GM19455 (cell line): Measurements from ENCODE around the gene FGF14.

Experiments
- ATAC-seq: cut with Tn5 transposase; IDR thresholded peaks from one replicate; pipeline ENCODE4 v1.9.1; 2021; ENCODE audit not compliant: unreplicated experiment

FGF14 gene

DNA sequence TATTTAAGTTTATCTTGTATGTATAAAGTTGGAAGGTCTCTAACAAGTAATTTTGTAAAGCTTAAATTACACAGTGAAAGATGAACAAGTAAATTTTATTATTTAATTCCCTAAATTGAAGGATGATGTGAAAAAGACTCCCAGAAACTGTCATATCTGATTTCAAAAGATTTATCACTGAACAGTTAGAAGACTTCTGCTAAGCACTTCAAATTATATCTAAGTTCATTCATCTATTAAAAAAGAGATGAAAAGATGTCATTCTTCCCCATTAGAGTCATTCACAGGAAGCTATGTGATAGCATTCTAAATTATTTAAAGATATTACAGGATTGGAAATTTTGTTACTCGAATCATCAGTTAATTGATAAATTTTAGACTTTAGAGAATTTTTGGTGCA lies 590.0 kb downstream of the FGF14 start:
- no peak for ATAC-seq

GRCh38 chr13:101811284-101811839 lies 590.5 kb downstream of the FGF14 start:
- ATAC-seq: no peak

- ATAC-seq: no peak
Measured at GRCh38 chr13:101799196-101799595, 602.7 kb downstream of the FGF14 start.

DNA sequence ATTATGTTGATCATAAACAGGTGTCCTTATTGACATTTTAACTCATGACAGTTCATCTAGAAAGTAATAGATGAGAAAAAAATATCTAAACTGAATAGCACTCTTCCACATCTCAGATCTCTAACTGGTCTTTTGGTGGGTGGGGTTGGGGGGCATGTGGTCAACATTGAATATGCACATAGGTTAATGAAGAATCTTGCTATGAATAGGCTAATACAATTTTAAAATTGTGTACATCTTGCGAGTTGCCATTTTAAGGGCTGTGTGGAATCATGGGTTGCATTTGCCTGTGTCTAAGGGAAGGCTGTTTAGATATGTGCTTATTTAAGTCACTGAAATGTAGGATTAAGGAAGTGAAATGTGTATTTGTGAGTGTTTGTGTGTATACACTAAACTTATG lies 603.4 kb downstream of the FGF14 start:
- no peak for ATAC-seq

DNA sequence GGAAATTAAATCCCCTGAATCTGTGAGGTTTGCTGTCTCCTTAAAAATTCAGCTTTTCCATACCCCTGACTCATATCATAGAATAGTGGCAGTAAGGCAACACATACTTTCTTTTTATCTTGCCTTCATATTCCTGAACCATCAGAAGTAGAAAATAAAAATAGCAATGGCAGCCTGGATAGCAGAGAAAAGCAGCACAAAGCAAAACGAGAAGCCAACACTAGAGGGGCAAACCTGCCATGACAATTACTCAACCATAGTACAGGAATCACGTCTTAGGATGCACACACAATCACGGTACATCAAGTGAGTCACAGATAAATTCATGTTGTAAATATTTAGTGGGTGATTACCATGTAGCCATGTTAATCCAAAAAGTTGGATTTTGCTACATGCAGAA lies 606.4 kb downstream of the FGF14 start:
- ATAC-seq: no peak

- no peak for ATAC-seq
Measured at GRCh38 chr13:101795025-101795424, 606.8 kb downstream of the FGF14 start.

- no peak for ATAC-seq
Measured at GRCh38 chr13:101792189-101792588, 609.7 kb downstream of the FGF14 start.

DNA sequence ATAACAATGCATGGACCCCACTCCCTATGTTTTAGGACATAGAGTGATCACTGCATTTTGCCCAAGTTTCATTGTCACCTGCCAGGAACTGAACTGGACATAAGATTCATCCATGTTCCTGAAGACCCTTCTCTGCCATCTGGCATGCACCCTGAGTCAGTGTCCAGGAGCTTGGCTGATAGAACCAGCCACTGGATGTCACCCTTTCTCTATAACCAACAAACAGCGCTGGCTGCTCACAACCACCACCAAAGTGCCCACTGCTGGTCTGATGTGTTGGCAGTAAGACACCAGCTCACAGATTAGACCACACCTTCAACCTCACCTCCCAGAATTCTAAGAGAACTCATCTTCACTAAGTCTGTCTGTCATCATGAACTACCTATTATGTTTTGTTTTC lies 616.0 kb downstream of the FGF14 start:
- ATAC-seq: no peak

- ATAC-seq: no peak
Measured at GRCh38 chr13:101784313-101784712, 617.5 kb downstream of the FGF14 start.

GRCh38 chr13:101783554-101783953 lies 618.3 kb downstream of the FGF14 start:
- no peak for ATAC-seq

GRCh38 chr13:101780211-101780610 lies 621.6 kb downstream of the FGF14 start:
- ATAC-seq: no peak

DNA sequence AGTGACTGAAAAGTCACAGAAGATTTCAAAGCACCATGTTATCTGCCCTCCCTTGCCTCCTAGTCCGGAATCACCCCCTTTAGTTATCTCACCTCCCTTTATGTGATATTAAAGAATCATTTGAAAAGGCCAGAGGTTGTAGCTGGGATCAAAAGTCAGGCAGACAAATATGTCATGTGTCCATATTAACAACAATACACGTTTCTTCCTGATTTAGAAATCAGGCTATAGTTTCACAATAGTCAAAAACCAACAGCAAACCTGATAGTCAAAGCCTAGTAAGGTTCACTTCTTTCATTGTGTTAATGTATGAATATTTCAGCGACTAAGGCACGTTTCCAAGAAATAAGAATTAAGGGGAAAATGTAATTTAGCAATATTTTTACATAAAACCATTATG lies 622.7 kb downstream of the FGF14 start:
- ATAC-seq: no peak

- ATAC-seq: no peak
Measured at GRCh38 chr13:101775267-101775666, 626.6 kb downstream of the FGF14 start.

DNA sequence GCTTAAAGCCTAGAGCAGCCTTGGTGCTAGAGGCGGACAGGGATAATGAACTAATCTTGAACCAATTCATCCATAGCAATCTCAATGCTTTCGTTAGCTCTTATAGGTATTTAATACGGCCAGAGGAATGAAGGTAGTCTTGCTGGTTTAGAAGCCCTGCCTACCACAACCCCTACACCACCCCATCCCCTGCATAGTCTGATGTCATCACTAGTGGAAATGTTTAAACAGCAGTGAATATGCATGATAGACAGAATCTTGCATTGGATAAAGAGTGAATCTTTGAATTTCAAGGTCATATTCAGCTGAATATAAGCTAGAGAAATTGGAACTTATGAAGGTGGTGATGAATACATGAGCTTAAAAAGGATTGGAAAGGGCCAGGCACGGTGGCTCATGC lies 627.5 kb downstream of the FGF14 start:
- no peak for ATAC-seq

DNA sequence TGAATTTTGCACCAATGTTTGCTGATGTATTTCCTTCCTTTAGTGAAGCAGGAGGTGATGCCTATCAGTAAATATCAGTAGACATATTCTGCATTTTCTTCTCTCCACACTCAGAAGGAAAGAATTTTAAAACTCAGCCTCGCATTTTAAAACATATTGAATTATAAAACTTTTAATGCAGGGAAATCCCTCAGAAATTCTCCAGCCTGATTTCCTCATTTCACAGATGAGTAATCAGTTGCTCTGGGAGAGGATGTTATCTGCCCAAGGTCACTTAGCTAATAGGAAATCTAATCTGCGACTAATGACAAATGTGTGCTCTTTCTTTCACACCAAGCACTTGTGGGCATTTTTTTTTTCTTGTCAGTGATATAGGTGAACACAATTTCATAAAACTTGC lies 628.8 kb downstream of the FGF14 start:
- no peak for ATAC-seq

DNA sequence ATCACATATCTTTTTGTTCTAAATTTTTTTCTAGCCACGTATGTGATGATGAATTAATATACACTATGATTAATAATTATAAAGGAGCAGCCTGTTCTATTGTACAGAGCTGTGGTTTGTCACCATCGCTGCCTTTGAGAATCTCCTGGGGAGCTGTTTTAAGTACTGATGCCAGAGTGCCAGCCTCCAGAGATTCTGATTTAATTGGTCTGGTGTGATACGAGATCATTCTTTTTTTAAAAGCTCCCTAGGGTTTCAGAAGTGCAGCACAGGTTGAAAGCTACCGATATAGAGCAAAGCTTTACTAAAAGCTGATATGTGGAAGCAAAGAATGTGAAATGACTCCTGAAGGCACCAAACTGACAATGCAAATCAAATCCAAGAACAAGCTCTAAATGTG lies 634.7 kb downstream of the FGF14 start:
- no peak for ATAC-seq

DNA sequence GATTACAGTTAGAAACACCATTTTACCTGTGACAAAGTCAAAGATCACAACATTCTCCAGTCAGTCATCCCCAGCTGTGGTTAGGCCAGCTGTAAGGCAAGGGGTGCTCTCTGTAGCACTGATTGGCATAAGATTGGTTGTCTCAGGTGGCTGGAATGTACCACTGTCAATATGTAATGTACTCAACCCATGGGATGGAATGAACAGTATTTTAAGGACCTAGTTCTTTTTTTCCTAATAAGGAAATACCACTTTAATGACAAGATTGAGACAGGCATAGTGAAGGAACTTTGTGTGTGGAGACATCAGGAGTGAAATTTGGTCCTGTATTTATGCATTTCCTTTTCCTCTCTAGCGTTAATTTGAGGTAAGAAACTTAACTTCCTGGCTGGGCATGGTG lies 638.7 kb downstream of the FGF14 start:
- no peak for ATAC-seq

GRCh38 chr13:101757446-101758039 lies 644.3 kb downstream of the FGF14 start:
- ATAC-seq: peak; percentile 71

DNA sequence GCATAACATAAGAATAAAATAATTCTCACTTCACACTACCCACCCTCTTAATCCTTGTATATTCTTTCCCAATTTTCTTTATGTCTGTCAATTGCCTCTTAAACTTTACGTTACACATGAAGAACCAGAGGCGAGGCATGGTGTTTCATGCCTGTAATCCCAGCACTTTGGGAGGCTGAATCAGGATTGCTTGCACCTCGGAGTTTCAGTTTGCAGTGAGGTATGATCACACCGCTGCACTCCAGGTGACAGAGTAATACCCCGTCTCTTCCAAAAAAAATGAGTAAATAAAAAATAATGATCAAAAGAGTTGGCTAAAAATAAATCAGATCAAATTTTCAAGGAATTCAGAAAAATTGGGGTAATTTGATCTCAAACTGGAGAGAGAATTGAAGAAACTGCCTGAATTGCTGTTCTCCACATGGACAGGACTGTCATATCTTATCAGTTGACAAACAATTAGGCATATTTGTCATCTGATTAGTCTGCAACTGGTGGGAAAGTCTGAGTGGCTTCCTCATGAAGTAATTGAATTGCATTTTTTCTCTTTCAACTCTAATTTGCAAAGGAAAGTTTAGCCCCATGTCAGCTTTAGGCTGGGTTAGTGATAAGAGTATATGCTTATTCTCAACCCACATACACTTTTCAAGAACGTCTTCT lies 646.5 kb downstream of the FGF14 start:
- ATAC-seq: no peak

GRCh38 chr13:101752432-101752831 lies 649.4 kb downstream of the FGF14 start:
- no peak for ATAC-seq

GRCh38 chr13:101751488-101751887 lies 650.4 kb downstream of the FGF14 start:
- ATAC-seq: no peak

DNA sequence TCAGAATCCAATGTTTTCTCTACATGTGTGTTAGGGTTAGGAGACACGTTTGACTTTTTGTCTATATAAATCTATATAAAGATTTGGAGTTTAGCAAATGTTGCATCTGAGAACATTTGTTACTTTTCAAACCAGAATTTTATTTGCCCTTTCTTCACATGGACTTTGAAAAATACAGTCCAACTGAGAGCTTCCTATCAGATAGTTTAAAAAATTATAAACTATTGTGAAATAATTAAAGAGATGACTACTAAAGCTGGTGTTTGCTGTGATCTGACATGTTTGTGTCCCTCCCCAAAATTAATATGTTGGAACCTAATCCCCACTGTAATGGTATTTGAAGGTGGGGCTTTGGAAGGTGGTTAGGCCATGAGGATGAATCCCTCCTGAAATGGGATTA lies 652.3 kb downstream of the FGF14 start:
- ATAC-seq: no peak

DNA sequence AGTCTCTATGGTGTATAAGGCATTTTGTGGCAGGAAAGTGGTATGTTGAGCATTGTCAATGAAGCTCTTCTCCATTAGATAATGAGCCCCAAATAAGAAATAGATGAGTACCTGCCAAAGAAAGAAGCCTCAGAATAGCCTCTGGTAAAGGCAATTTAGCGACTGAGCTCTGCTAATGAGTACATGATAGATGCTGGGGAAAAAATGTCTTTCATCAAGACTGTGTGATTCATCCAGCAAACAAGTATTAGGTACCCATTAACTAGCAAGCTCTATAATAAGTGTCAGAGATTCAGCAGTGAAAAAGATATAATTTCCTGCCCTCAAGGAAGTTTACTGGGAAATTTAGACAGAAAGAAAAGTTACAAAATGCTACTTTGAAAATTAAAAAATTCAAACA lies 654.8 kb downstream of the FGF14 start:
- ATAC-seq: no peak
